Measurements from ENCODE around the gene TUBB1. TPM values are rescaled to one million over a fixed set of nuclear protein-coding genes. Genes with fewer than 3 reads are reported as not detected.

TUBB1 gene
- total RNA-seq, 1 experiment from 2014 or later = not detected

DNA sequence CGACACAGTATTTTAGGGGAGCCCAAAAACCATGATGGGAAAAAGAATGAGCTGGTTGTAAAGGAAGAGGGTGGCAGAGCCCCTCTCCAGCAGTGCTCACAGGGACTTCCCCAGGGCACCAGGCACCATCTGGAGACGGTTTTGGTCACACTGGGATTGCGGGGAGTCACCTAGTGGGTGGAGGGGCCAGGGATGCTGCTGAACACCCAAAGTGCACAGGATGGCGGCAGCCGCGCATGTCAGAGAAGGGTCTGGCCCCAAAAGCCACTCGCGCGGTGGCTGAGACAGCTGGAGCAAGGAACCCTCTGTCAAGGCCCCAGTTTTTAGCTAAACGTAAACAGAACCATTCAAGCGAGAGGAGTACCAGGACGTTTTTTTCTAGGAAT lies 23.0 kb upstream of the TUBB1 start:
- no peaks in the 10 kb centered on the region for H3K27me3 ChIP-seq (ENCODE audit: control insufficient read depth, insufficient read depth, low read length)
- peak; percentile 35 for DNase-seq
- H3K4me3 ChIP-seq (ENCODE audit: insufficient read depth, low read depth, low read length) = no peak overlapping the region
- H3K36me3 ChIP-seq (replicated peaks; ENCODE audit: control insufficient read depth, insufficient read depth, low read length) = peaks cover 33% of the 10 kb centered on the region

DNA sequence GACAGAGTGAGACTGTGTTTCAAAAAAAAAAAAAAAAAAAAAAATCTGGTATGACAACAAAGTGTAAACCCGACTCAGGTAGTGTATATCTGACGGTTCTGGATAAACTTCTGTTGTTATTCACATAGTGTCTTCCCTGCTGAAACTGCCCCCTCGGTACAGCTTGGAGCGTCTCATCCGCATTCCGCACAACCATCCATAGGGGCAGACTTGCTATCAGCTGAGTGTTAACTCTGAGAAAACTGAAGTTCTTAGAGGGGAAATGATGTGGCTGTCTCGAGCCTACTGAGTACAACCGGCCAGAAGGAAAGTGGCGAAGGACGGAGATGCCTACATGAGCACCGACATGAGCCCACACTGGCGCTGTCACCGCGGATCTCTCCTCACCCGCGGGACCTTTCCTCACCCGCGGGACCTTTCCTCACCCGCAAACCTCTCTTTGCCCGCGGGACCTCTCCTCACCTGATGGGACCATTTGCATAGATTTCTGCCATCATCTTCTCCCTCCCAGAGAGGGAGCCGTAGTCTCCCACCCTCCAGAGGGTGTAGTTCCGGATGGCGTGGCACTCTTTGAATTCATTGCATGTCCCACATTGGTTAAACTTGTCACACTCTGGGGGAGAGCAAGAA lies 22.0 kb upstream of the TUBB1 start:
- Histone ChIP-seq H3K27me3 (ENCODE audit: control insufficient read depth, insufficient read depth, low read length) (no peaks in the 10 kb centered on the region), H3K4me3 (ENCODE audit: insufficient read depth, low read depth, low read length) (no peak overlapping the region), H3K36me3 (replicated peaks; ENCODE audit: control insufficient read depth, insufficient read depth, low read length) (peaks cover 23% of the 10 kb centered on the region)
- peak; percentile 59 for DNase-seq

DNA sequence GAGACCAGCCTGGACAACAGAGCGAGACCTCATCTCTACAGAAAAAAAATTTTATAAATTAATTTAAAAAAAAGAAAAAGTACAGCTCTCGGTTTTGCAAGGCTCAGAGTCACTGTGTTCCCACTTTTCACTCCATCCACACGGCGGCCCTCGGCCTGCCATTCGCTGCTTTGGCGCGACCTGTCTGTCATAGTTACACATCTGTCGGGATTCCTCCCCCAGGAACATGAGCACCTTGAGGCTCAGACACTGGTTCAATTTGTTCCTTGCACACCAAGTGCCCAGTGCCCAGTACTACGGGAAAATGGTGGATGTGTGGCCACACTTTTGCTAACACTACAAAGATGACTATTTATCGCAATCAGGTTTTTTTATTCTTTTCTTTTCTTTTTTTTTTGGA lies 20.6 kb upstream of the TUBB1 start:
- no peaks in the 10 kb centered on the region for H3K27me3 ChIP-seq (ENCODE audit: control insufficient read depth, insufficient read depth, low read length)
- no peak overlapping the region for H3K4me3 ChIP-seq (ENCODE audit: insufficient read depth, low read depth, low read length)
- DNase-seq = no peak
- H3K36me3 ChIP-seq (replicated peaks; ENCODE audit: control insufficient read depth, insufficient read depth, low read length) = peaks cover 12% of the 10 kb centered on the region

DNA sequence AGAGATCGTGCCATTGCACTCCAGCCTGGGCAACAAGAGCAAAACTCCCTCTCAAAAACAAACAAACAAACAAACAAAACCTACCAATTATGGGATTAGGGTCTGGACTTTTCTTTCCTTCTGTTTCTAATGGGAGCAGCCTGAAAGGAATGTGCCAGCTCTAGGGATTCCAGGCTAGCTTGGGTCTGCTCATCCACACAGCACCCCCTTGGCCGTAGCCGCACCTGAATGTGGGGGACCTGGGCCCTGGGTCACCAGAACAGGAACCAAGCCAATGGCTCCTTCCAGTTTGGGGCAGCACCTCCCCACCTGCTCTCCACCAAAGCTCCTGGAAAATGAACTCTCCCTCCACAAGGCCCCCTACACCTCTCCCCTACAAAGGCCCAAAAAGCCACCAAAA lies 18.9 kb upstream of the TUBB1 start:
- H3K36me3 ChIP-seq (replicated peaks; ENCODE audit: control insufficient read depth, insufficient read depth, low read length) = peaks cover 5% of the 10 kb centered on the region; the same call in 1 of the 2 replicates
- no peak for DNase-seq
- H3K4me3 ChIP-seq (ENCODE audit: insufficient read depth, low read depth, low read length) = no peak overlapping the region
- no peaks in the 10 kb centered on the region for H3K27me3 ChIP-seq (ENCODE audit: control insufficient read depth, insufficient read depth, low read length)

DNA sequence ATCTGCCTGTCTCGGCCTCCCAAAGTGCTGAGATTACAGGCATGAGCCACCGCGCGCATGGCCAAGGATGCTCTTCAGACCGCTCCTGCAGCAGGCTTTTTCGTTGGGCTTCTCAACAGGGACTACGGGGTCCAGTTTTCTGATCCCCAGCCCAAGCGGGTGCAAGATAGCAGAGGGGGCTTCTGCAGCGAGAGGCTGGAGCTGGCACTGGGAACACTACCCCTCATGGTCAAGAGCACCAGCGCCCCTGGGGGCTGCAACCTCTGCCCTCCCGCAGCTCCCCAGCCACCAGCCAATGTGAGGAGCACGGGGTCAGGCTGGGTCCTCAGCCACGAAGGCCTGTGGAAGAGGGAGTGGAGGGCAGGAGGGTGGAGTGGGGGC lies 18.2 kb upstream of the TUBB1 start:
- Histone ChIP-seq H3K27me3 (ENCODE audit: control insufficient read depth, insufficient read depth, low read length) (peaks cover 2% of the 10 kb centered on the region; the same call in 1 of the 2 replicates), H3K4me3 (ENCODE audit: insufficient read depth, low read depth, low read length) (no peak overlapping the region), H3K36me3 (replicated peaks; ENCODE audit: control insufficient read depth, insufficient read depth, low read length) (no peaks in the 10 kb centered on the region)
- DNase-seq = no peak

DNA sequence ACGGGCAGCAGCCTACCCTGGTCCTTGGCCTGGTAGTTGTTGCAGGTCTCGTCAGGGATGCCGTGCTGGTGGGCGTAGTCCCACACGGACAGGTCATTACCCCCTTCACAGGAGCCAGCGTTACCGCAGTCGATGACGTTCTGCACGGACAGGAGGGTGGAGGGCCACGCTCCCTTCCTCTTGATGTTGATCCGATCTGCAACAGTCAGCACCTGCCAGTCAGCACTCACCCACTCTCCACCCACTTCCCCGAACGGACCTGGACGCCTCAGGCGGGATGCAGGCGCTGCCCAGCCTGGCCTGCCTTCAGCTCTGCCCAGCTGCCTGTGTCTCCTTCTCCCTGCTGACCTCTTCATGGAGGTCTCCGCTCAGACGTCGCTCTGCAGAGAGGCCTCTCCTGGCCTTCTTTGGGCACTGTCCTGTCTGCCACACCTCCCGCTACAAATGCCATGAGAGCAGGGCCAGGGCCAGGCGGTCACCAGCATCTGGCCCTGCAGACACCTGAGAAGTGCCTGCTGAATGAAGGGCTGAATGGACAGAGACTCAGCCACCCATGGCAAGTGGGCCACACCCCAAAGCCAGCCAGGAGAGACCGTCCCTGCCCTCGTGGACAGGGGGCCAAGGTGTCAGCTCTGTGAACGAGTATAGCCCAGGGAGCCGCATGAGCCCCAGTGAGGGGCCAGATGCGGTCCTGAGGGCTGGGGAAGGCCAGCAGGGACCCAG lies 17.6 kb upstream of the TUBB1 start:
- H3K36me3 ChIP-seq (replicated peaks; ENCODE audit: control insufficient read depth, insufficient read depth, low read length) = no peaks in the 10 kb centered on the region
- DNase-seq = no peak
- no peak overlapping the region for H3K4me3 ChIP-seq (ENCODE audit: insufficient read depth, low read depth, low read length)
- peaks cover 6% of the 10 kb centered on the region; the same call in 1 of the 2 replicates for H3K27me3 ChIP-seq (ENCODE audit: control insufficient read depth, insufficient read depth, low read length)

DNA sequence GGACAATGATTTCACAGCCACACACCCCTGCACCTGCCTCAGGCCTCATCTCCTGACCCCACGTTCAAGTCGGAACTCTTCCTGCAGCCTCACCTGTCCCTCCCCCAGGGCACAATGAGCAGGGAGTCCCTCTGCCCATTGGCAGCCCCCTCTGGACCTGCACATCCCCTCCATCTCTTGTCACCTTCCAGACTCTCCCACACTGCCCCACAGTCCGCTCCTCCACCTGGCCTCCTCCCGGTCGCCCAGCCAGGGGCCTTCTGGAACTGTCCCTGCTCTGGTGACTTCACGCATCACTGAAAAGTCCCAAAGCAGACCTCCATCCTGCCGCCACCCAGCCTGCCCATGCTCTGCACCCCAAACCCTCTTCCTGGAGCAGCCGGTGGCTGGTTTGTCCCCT lies 16.8 kb upstream of the TUBB1 start:
- no peak for DNase-seq
- no peaks in the 10 kb centered on the region for H3K36me3 ChIP-seq (replicated peaks; ENCODE audit: control insufficient read depth, insufficient read depth, low read length)
- peaks cover 8% of the 10 kb centered on the region; the same call in 1 of the 2 replicates for H3K27me3 ChIP-seq (ENCODE audit: control insufficient read depth, insufficient read depth, low read length)
- H3K4me3 ChIP-seq (ENCODE audit: insufficient read depth, low read depth, low read length) = no peak overlapping the region

DNA sequence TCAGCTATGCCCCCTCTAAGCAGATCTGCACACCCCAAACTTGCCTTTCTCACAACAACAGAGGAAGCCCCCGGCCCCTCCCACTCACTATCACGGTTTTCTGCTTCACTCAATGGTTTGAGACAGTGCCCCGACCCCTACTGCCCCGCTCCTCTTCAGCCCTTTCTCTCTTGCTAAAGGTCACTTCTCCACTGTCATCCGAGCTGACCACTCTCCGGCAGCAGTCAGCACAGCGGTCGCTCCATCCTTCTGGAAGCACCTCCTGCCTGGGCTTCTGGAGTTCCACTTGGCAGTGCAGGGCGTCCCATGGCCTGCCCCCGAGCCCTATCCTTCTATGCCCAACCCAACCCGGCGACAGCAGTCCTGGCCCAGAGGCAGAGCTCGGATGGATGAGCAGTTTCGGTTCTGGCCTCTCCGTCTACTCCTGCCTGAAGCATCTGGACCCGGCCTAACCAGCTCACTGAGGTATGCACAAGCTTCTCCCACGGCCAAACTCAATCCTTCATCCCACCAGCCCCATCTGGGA lies 16.3 kb upstream of the TUBB1 start:
- Histone ChIP-seq H3K4me3 (ENCODE audit: insufficient read depth, low read depth, low read length) (no peak overlapping the region), H3K27me3 (ENCODE audit: control insufficient read depth, insufficient read depth, low read length) (peaks cover 11% of the 10 kb centered on the region; the same call in 1 of the 2 replicates), H3K36me3 (replicated peaks; ENCODE audit: control insufficient read depth, insufficient read depth, low read length) (no peaks in the 10 kb centered on the region)
- DNase-seq = no peak

DNA sequence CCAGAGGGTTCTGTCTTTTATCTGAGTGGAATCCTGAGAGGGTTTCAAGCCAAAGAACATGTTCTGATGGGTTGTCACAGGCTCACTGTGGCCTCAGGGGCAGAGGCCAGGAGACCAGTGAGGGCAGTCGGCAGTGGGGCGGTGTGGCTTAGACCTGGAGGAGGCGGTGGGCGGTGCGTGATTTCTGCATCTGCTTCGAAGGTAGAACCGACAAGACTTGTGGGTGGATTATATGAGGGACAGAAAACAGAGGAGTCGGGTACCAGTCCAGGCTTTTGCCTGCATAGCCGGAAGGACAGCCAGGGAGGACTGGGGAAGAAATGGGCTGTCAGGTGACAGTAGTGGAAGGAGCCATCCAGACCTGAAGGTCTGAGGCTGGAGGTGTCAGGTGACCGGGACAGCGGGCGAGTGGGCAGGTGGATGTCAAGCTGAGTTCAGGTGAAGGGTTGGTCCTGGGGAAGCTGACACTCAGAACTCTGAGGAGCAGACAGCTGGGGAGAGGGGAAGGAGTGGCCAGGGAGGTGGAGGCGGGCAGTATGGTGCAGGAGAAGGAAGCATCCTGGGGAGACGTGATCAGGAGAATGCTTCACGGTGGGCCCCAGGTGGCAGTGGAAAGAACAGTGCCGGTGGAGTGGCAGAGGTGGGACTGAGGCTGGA lies 15.3 kb upstream of the TUBB1 start:
- no peak overlapping the region for H3K4me3 ChIP-seq (ENCODE audit: insufficient read depth, low read depth, low read length)
- H3K36me3 ChIP-seq (replicated peaks; ENCODE audit: control insufficient read depth, insufficient read depth, low read length) = no peaks in the 10 kb centered on the region
- DNase-seq = peak; percentile 43
- peaks cover 19% of the 10 kb centered on the region; the same call in 1 of the 2 replicates for H3K27me3 ChIP-seq (ENCODE audit: control insufficient read depth, insufficient read depth, low read length)

DNA sequence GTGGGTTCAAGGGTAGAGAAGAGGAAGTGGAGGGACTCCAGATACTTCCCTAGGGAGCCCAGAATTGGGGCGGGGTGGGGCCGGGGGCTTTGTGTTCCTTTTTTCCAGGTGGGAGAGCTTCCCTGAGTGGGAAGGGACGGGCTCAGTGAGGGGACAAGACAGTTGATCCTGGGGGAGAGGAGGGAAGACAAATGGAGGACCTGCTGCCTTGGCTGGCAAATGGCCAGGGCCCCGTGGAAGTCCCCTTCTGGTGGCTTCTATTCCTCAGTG lies 14.8 kb upstream of the TUBB1 start:
- DNase-seq = no peak
- H3K27me3 ChIP-seq (ENCODE audit: control insufficient read depth, insufficient read depth, low read length) = peaks cover 19% of the 10 kb centered on the region; the same call in 1 of the 2 replicates
- H3K4me3 ChIP-seq (ENCODE audit: insufficient read depth, low read depth, low read length) = no peak overlapping the region
- no peaks in the 10 kb centered on the region for H3K36me3 ChIP-seq (replicated peaks; ENCODE audit: control insufficient read depth, insufficient read depth, low read length)

DNA sequence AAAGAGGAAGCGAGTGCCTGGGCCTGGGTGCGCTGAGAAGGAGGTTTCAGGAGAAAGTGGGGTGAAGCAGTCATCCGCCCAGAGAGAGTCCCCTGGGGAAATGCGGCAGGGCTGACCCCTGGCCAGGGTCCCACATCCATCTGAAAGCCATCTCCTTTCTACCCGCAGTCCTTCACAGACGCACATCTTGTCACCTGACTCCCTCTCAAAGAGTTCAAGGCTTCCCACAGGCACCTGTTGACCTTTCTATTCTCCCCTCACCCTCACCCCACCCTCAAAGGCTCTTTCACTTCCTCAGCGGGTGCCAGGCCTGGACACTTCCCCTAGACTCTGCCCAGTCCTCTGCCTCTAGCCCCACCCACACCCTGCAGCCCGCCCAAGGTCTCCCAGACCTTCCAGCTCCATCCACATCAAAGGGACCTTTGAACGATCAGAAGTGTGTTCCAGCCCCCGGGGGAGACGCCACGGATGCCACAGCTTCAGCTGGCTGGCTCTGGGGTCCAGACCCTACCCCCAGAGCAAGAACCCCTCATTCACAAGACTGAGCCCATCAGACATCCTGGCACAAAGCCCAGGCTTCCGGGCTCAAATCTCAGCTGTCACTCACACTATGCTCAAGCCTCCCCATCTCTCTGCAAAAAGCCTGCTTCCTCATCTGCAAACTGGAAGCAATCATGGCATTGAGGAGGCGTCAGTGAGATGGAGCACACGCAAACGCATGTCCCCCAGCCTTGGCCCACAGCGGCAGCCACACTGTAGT lies 14.3 kb upstream of the TUBB1 start:
- Histone ChIP-seq H3K36me3 (replicated peaks; ENCODE audit: control insufficient read depth, insufficient read depth, low read length) (no peaks in the 10 kb centered on the region), H3K27me3 (ENCODE audit: control insufficient read depth, insufficient read depth, low read length) (peaks cover 19% of the 10 kb centered on the region; the same call in 1 of the 2 replicates), H3K4me3 (ENCODE audit: insufficient read depth, low read depth, low read length) (no peak overlapping the region)
- DNase-seq = peak; percentile 37

DNA sequence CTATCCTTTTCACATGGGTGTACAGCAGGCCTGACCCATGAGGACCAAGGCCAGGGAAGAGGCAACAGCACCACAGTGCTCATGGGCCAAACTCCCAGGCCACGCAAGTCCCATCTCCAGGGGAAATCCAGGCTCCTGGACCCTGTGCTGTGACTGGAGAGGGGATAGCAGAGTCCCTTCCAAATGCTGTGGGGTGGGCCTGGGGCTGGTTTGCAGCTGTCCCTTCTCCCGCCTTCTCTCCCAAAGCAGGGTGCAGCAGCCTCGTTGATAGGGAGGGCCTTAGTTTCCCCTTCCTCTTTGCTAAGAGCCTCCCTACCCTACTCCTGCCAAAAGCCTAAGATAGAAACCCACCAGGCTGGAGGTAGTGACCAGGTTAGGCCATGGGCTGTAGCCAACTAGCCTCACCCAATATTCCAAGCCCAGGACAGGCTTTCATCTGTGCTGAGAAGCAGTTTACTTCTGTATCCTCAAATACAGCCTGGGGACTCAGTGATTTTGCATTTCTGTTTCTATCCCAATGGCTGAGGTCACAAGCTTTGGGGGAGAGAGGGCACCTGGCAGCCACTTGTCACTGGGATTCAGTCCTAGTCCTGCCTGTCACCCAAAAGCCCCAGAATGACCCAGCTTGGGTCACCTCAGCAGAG lies 13.6 kb upstream of the TUBB1 start:
- Histone ChIP-seq H3K27me3 (ENCODE audit: control insufficient read depth, insufficient read depth, low read length) (peaks cover 19% of the 10 kb centered on the region; the same call in 1 of the 2 replicates), H3K4me3 (ENCODE audit: insufficient read depth, low read depth, low read length) (no peak overlapping the region)
- DNase-seq = peak; percentile 39

DNA sequence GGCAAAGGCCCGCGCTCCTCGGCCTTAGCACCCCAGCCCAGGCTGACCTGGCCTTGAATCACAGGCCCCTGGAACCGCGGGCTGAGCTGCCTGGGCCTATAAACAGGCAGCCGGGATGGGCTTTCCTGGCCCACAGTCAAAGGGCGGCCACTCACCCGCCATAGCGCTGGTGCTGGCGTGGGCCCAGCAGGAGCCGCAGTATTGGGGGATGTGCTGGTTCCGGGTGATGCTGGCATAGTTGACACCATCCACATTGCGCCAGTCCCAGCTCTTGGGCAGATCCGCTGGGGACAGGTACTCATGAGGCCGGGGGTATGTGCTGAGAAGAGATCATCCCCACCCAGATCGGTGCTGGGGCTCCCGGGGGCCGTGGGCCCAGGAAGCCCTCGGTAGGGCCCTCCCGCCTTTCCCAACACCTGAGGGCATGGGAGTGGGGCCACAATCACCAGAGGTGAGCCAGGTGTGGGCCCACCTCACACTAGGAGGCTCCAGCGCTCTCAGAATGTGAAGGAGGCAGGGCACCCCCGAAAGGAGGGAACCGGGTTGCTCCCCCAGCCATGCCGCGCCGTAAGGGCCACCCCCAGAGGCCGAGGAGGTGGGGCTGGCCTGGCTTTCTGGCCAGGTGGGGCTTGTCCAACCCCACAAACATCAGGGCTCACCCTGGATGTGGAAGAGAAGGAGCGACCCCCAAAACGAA lies 12.9 kb upstream of the TUBB1 start:
- no peaks in the 10 kb centered on the region for H3K36me3 ChIP-seq (replicated peaks; ENCODE audit: control insufficient read depth, insufficient read depth, low read length)
- peak; percentile 76 for DNase-seq
- H3K4me3 ChIP-seq (ENCODE audit: insufficient read depth, low read depth, low read length) = peak overlapping the region; percentile 52
- H3K27me3 ChIP-seq (ENCODE audit: control insufficient read depth, insufficient read depth, low read length) = peaks cover 19% of the 10 kb centered on the region; the same call in 1 of the 2 replicates

More for the DNA sequence above, 13.6 kb upstream of the TUBB1 start:
- H3K36me3 ChIP-seq (replicated peaks; ENCODE audit: control insufficient read depth, insufficient read depth, low read length) = no peaks in the 10 kb centered on the region
